DMS79 (cell line): ENCODE results near the gene NXPH3.

ENCODE experiments used
- DNase-seq: peaks from one replicate; lab custom pipeline; 2025; lab: John Stamatoyannopoulos, UW

The NXPH3 gene

DNA sequence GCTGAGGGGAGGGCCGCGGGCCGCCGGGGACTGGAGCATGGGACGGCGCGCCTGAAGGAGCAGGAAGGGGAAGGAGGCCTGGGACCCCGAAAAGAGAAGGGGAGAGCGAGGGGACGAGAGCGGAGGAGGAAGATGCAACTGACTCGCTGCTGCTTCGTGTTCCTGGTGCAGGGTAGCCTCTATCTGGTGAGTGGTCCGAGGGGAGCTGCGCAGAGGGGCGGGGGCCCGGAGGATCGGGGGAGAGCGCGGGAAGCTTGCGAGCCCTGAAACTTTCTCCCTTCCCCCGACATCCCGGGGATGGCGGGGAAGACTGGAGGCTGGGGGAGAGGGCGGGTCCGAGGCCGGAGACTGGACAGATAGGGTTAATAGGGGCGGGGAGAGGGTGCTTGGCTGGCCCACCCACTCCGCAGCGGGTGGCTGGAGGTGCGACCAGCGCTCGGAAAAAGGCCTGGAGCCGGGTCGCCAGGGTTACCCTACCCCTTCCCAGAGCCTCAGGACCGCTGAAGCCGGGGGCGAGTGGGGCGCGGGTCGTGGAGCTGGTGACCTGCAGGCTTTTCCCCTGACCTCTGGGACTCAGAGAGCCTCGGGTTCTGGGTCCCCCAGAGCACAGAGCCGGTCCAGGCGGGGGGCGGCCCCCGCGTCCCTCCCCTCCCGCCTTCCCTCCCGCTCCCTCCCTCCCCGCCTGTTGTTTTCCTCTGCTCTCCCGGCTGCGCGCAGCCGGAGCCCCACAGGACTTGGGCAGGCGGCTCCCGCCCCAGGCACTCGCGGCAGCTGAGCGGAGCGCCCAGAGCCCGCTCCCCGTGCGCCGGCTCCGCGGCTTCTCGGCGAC, 631 bp downstream of the NXPH3 start:
- DNase-seq: no peak

DNA sequence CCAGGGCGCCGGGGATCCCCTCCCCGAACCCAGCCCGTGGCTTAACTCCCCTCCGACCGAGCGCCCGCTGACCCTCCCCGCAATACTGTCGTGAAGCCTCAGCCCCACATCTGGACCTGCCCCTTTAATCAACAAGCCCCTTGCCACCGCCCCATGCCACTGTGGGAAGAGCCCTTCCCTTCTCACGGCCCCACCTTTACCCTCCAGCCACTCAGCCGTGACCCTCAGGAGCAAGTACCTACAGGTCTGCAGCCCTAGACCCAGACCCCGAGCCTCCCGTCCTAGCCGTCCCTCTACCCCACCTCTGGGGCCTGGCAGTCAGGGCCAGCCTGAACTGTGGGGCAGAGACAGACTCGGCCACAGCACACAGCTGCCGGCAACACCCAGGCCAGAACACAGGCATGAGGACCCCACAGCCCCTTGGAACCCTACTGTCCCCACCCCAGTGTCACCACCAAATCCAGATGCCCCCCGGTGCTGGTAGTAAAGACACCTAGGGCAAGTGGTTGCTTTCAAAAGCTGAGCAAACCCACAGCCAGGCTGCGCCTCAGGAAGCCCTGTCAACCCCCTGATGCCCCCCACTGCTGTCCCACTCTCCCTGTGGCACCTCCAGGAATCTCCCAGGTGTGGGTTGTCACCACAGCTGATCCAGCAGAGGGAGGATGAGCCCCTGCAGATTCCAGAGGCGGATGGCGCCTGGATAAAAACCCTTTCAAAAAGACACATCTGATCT, 1.4 kb downstream of the NXPH3 start:
- no peak for DNase-seq

DNA sequence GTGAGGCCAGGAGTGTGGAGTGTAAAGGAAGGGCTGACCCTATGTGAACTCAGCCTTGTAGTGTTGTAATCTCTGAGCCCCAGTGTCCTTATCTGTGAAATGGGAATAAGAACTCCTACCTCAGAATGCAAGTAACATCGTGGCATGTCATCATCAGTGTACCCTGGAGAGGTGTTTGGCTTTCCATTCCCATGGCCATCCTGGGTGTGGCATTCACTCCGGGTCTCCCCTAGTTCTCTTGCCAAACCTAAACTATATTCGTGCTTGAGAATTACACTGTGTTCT, 1.9 kb downstream of the NXPH3 start:
- no peak for DNase-seq

DNA sequence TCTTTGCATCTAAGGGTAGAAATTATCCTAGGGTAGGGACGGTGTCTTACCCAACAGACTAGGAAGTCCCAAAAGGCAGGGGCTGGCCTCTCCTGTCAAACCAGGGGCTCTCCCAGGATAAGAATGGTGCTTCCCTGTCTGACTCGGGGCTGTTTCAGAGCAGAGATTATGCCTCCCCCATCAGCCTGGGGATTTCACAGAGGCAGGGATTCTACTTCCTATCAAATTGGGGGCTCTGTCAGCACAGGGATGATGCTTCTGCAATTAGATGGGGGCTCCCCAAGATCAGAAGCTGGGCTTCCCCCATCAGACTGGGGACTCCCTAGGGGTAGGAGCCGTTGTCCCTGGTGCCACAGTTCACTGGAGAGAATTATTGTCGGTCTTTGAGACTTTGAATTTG, 2.3 kb downstream of the NXPH3 start:
- DNase-seq: no peak

DNA sequence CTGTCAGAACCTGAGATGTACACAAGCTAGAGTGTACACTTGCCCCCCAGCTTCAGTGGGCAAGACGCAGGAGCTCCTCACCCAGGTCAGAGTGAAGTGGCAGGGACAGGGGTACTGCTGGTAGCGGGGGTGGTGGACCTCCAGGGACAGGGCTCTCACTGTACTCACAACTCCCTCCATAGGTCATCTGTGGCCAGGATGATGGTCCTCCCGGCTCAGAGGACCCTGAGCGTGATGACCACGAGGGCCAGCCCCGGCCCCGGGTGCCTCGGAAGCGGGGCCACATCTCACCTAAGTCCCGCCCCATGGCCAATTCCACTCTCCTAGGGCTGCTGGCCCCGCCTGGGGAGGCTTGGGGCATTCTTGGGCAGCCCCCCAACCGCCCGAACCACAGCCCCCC, 2.7 kb downstream of the NXPH3 start:
- no peak for DNase-seq

DNA sequence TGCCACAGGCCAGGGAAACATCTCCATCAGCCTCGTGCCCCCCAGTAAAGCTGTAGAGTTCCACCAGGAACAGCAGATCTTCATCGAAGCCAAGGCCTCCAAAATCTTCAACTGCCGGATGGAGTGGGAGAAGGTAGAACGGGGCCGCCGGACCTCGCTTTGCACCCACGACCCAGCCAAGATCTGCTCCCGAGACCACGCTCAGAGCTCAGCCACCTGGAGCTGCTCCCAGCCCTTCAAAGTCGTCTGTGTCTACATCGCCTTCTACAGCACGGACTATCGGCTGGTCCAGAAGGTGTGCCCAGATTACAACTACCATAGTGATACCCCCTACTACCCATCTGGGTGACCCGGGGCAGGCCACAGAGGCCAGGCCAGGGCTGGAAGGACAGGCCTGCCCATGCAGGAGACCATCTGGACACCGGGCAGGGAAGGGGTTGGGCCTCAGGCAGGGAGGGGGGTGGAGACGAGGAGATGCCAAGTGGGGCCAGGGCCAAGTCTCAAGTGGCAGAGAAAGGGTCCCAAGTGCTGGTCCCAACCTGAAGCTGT, 3.4 kb downstream of the NXPH3 start:
- no peak for DNase-seq

DNA sequence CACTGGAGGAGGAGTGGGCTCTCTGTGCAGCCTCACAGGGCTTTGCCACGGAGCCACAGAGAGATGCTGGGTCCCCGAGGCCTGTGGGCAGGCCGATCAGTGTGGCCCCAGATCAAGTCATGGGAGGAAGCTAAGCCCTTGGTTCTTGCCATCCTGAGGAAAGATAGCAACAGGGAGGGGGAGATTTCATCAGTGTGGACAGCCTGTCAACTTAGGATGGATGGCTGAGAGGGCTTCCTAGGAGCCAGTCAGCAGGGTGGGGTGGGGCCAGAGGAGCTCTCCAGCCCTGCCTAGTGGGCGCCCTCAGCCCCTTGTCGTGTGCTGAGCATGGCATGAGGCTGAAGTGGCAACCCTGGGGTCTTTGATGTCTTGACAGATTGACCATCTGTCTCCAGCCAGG, 3.9 kb downstream of the NXPH3 start:
- DNase-seq: no peak

DNA sequence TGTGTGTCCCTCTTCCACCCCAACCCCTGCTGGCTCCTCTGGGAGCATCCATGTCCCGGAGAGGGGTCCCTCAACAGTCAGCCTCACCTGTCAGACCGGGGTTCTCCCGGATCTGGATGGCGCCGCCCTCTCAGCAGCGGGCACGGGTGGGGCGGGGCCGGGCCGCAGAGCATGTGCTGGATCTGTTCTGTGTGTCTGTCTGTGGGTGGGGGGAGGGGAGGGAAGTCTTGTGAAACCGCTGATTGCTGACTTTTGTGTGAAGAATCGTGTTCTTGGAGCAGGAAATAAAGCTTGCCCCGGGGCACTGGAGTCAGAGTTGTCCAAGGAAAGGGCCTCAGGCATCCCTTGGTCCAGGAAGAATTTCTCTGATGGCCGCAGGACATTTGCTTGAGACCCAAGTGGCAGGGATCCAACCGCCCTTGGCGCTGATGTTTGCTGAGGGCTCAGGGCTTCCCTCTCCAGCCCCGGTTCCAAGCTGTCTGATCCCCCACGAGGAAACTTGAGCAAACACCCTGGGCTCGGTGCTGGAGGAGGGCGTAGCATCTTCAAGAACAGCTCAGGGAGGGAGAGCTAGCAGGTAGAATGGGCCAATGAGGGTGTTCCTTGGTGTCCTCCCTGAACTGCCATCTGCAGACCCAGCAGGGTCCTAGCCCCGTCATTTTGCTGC, 4.5 kb downstream of the NXPH3 start:
- DNase-seq: no peak

DNA sequence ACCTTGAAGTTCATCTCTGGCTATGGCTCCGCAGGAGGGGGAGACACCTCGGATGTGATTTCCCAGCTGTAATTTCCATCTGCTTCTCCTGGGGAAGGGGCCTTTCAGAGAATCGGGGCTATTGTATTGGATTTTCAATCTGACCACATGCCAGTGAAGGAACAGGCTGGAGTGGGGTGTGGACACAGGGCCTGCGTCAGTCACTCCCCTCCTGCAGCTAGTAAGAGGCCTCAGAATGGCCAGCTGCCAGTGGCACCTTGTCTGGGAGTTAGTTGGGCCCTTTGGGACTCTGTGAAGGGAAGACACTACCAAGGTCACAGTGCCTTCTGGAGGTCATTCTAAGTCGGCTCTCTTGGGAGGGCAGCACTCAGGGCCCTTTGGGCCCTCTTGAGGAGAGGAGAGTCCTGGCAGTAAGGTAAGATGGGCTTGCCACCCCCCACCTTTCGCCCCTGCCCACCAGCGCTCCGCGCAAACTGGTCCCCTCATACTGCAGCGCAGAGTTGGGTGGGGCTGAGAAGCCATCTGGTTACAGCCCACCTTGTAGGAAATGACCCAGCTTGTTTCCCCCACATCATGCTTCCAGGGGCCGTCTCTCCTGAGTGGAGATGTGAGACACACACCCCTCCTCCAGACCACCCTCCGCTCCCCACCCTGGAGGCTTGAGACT, 5.4 kb downstream of the NXPH3 start:
- no peak for DNase-seq

DNA sequence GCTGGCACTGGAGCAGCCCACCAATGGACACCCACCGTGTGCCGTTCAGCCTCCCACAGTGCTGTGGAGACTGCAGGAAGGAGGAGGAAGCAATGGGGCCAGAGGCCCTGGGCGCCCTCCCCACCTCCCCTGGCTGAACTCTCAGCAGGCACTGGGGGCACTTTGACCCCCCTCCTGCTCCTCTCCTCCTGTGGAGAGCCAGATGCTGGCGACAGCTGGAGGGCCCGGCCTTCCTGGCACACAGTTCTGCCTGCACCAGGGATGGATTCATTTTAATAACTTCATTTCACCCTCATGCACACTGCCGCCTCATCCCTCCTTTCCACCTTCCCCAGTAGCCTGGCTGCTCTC, 6.0 kb downstream of the NXPH3 start:
- no peak for DNase-seq

DNA sequence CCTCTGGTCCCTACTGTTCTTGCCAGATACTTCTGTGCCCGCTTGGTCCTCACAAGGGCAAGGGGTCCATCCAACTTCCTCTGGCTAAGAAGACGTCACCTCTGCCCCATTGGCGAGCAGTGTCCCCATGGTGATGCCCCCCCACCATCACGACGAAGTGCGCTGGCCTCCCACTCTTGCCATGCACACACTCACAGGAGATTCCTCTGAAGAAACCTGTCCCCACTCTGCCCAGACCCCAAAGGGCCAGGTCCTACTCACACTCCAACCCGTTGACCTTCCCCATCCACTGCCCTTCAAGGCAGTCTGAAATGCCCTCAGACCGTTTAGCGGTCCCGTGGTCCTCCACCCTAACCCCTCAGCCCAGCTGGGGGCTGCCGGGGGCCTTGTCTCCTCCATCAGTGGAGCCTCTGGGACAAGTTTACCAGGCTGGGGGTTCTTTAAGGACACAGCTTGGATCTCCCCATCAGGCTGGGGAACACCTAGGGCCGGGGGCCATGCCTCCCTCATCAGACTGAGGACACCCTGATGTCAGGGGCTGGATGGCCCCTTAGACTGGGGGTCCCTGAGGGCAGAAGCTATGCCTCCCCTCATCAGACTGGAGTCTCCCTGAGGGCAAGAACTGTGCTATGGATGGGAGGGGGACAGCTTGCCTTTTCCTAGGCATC, 6.5 kb downstream of the NXPH3 start:
- no peak for DNase-seq

DNA sequence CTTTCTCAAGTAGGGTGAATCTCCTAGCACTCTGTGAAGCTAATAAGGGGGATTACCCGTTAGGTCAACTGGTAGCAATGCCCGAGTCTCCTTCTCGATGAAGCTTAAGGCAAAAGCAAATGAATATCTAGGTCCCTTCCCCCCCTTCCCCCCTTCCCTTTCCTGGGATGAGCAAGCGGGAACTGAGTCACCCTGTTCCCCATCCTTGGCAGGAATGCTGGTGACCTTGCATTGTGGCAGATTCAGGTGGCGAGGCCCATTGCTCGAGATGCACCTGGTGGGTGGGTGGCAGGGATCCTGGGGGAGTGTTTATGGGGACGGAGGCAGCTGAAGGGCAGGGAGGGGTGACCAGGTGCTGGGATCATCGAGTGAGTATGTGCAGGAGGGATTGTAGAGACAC, 7.1 kb downstream of the NXPH3 start:
- no peak for DNase-seq

DNA sequence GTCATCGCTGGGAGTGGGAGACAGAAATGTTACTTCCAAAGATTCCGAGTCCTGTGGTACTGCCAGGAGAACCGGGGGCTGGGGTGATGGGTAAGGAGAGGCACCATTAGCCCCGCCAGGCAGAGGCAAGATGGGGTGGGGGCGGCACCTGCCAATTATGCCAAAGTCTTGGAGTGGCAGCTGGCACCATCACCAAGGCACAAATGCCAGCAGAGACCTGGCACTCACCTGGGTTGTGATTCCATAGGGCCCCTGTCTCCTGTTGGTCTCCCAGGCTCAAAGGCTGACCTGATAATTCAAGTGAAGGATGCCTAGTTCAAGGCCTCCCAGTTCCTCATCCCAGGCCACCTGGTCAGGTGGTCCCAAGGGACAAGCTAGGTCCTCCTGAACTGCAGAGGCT, 7.6 kb downstream of the NXPH3 start:
- no peak for DNase-seq

DNA sequence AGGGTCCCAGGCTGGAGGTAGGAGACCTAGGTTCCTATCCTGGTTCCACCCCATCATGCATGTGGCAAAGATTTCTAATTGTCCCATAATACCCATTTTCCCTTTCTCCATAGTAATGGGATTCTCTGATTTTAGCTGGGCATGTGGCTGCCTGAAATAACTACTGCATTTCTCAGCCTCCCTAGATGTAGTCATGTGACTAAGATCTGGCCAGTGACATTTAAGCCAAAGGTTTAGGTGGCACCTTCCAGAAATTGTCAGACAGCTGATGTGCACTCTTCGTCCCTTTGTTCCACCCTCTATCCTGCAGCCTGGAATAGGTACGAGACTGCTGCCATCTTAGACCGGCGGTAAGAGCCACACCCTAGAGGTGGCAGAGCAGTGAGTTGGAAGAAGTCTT, 8.2 kb downstream of the NXPH3 start:
- no peak for DNase-seq

DNA sequence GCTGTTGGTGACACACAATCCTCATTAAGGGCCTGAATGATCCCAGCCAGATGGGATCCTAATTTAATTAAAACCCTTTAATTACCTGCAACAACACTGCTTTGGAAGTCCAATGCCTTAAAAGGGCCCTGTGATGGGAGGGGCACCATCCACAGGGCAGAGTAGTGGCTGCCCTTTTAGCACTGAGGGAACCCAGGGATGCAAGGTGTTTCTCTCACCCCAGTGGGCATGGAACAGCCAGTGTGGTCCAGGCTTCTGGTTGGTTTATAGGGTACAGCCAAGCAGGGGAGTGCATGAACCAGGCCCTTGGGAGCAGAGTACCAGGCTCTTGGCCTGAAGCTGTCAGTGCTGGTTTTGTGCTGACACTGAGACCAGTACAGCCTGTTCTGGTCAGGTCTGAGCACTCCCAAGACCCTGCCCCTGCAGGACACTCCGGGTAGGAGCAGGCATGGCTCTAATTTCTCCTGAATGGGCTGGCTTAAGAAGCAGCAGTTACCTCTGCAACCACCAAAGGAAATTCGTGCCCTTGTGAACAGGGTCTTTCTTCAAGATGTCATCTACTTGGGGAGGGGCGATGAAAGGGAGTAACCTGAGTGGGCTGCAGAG, 9.9 kb downstream of the NXPH3 start:
- DNase-seq: no peak

DNA sequence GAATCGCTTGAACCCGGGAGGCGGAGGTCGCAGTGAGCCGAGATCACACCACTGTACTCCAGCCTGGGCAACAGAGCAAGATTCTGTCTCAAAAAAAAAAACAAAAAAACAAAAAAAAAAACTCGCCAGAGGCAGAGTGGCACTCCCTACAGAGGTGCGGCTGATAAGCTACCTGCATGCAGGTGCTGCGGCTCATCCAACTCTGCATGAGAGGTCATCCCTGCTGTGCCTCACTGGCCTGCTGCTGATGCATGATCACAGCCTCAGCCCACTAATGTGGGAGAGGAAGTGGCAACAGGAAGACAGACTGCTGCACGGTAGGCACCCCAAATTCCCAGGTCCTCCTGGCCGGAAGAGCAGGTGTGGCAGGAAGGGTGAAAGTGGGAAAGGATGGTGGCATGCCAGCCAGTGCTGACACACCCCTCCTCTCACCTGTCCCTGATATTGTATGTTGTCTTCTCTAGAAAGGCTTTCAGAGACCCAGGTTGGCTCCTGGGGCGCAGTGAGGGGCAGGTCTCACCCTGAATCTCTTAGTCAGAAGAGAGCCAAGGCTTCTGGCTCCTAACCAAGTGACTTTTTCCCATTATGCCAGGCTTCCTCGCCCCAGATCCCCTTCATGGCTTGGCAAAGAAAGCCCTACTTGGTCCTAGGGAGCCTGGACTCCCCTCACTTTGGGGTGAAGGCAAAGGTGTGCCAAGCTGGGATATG, 11.8 kb downstream of the NXPH3 start:
- DNase-seq: no peak

DNA sequence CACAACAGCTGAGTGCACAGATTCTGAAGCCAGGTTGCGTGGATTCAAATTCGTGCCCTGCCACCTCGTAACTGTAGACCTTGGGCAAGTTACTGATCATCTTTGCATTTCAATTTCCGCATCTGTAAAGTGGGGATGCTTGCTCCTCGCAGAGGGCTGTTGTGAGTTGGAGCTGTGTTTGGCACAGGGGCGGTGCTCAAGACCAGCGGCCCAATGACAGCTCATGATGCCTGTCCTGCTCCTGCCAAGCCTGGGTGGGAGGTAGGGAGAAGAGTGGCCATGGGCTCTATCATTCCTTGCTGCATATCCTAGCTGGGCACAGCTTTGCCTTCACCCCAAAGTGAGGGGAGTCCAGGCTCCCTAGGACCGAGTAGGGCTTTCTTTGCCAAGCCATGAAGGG, 12.6 kb downstream of the NXPH3 start:
- no peak for DNase-seq

DNA sequence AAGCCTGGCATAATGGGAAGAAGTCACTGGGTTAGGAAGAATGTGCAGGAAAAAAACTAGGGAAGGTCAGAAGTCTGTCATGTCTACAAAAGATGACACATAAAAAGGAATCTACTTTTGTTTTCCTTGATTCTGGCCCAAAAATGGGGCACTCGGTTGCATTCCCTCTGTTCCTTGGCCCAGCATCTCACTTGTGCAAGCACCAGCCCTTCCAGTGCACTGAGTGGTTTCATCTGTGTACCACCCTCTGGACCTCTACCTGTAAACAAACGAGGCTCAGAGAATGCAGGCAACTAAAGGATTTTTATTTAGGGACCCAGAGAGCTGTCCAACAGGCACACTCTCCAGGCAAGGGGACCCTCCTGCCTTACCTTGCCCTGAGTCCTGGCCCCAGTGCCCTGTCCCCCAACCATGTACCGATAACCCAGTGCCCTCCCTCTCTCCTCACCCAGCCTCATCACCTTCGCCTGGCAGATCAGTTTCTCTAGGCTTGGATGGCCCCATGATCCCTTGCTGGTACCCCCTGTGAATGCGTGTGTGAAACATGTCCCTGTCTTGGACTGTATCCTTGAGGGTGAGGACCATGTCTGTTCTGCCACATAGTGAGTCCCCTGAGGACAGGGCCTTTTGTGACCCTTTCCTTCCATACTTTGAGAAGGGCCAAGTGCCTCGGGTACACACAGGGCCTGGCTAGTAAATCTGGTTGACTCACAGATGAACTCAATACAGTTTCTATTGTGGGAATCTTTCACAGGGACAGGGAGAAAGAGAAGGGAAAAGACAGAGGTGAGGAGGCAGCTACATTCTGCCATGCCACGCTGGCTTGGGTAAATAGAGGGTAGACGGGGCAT, 13.3 kb downstream of the NXPH3 start:
- DNase-seq: no peak

DNA sequence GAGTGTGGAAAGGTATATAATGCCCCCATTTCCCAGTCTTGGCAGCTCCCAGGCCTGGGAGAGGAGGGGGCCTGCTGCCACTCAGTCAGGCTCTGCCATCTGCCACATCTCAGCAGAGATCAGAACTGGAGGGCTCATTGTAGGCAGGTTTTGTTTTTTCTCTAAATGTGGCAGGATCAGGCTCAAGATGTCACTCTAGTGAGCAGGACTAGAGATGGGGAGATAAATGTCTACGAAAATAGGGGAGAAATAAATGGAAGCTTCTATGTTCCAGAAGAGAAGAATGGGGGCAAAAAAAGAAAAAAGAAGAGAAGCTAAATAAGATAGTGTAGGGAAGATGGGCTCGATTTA, 13.9 kb downstream of the NXPH3 start:
- DNase-seq: no peak

DNA sequence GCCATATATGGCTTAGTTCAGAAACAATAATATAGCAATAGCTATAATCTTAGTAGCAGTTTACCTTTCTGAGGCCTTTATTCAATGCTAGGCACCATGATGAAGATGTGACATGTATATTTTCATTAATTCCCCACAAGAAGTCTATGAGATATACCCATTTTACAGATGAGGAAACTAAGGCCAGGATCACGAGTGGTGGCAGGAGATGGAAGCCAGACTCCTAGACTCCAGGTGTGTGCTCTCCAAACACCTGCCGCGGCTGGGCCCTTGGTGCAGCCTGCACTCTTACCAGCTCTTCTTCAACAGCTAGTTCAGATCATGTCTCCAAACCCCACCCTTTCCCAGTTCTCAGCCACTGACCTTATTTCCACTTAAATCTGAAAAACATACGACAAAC, 15.2 kb downstream of the NXPH3 start:
- DNase-seq: no peak
